ENCODE results near the gene AACS.

The AACS gene

DNA sequence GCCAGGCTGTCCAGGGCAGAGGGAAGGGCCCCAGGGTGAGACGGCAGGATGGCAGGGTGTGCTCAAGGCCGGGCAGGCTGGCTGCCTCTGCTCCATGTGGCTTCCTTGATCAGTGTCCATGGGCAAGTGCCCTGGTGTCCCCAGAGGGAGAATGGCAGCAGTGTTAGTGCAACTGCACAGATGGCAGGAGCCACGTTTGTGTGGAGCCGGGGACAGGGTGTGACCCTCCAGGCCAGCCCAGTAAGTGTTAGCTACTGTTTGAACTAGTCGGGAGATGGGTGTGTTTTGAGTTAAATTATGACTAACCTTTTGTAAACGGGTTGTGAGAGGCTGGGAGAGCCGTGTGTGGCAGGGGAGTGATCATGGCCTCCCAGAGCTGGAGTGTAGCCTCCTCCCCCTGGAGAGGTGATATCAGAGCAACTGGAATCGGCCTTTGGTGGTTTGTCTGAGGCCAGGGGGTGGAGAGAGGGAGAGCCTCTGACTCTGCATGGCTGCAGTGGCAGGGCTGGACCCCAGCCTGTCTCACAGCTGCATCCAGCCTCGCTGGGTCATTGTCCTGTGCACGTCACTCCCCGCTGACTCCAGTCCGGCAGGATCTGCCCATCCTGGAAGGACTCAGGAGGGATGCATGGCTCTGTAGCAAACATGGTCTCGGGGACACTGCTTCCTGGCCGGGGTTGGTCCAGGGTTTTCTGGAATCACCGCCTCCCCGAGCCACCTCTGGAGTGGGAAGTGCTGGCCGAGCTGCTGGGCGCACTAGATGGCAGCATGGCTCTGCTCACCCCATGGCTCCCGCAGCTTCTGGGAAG is 27.8 kb downstream of the AACS start:
- TF ChIP-seq, protein P1, sequence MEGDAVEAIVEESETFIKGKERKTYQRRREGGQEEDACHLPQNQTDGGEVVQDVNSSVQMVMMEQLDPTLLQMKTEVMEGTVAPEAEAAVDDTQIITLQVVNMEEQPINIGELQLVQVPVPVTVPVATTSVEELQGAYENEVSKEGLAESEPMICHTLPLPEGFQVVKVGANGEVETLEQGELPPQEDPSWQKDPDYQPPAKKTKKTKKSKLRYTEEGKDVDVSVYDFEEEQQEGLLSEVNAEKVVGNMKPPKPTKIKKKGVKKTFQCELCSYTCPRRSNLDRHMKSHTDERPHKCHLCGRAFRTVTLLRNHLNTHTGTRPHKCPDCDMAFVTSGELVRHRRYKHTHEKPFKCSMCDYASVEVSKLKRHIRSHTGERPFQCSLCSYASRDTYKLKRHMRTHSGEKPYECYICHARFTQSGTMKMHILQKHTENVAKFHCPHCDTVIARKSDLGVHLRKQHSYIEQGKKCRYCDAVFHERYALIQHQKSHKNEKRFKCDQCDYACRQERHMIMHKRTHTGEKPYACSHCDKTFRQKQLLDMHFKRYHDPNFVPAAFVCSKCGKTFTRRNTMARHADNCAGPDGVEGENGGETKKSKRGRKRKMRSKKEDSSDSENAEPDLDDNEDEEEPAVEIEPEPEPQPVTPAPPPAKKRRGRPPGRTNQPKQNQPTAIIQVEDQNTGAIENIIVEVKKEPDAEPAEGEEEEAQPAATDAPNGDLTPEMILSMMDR (IDR thresholded peaks at IDR 0.05; ENCODE audit: poor library complexity, severe bottlenecking): no peak
- ATAC-seq (ENCODE audit: low read depth) (peak; percentile 66), DNase-seq (ENCODE audit: low spot score) (no peak)
- no peak overlapping the region for H3K4me3 ChIP-seq (ENCODE audit: severe bottlenecking)
- H3K4me1 ChIP-seq (ENCODE audit: insufficient read depth, poor library complexity, severe bottlenecking): peaks cover 7% of the 10 kb centered on the region
- H3K9me3 ChIP-seq (ENCODE audit: severe bottlenecking): no peaks in the 10 kb centered on the region
- peaks cover 42% of the 10 kb centered on the region for H3K36me3 ChIP-seq (ENCODE audit: low read depth)
- no peaks in the 10 kb centered on the region for H3K27me3 ChIP-seq (ENCODE audit: insufficient read depth, poor library complexity, severe bottlenecking)
- no peak overlapping the region for H3K27ac ChIP-seq (ENCODE audit: poor library complexity, severe bottlenecking)

DNA sequence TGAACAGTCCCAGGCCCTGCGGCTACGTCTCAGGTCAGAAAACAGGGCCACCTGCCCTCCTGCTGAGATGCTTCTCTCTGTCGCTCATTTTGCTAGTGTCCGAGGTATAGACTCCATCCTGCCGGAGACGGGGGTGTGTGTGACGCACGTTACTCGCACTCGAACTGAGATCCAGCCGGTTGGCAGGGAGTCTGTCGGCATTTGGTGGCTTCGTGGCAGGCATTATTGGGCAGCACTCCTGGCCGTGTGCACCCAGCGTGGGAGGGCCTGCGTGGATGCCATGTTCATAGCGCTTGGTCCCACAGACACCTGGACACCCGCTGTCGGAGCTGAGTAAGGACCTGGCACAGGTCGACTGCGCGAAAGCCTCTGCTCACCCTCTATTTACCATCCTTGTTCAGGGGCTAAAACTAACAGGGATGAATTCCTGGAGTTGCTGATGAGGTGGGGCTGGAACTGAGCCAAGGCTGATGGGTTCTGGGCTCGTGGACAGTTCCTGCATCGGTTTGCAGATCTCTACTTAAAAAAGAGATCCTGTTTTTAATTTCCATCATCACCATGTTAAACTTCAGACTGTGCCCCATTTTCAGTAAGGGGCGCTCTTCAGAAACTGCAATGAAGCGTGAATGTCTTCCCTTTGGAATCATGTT is 28.6 kb downstream of the AACS start:
- Histone ChIP-seq H3K4me3 (ENCODE audit: severe bottlenecking) (no peak overlapping the region), H3K9me3 (ENCODE audit: severe bottlenecking) (no peaks in the 10 kb centered on the region), H3K4me1 (ENCODE audit: insufficient read depth, poor library complexity, severe bottlenecking) (peaks cover 7% of the 10 kb centered on the region), H3K36me3 (ENCODE audit: low read depth) (peaks cover 35% of the 10 kb centered on the region), H3K27me3 (ENCODE audit: insufficient read depth, poor library complexity, severe bottlenecking) (no peaks in the 10 kb centered on the region), H3K27ac (ENCODE audit: poor library complexity, severe bottlenecking) (no peak overlapping the region)
- DNase-seq (ENCODE audit: low spot score) (no peak), ATAC-seq (ENCODE audit: low read depth) (no peak)
- TF ChIP-seq, protein P1 (IDR thresholded peaks at IDR 0.05; ENCODE audit: poor library complexity, severe bottlenecking): no peak

DNA sequence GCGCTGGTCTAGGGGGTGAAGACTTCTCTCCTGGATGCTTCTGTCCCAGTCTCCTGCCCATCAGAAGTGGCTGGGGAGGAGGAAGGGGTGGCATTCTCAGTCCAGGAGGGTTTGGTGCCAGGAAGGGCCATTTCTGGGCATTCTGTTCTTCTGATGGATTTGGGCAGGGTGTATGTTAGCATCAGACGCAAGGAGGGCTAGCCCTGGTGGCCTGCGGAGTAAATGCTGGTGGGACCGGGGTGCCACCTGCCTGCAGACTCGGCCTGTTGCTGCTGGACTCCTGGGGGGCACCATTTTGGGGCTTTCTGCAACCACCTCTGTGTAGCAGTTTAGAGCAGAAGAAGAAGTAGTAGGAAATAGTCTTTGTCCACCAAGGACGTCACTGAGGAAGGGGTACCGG is 31.7 kb downstream of the AACS start:
- no peaks in the 10 kb centered on the region for H3K9me3 ChIP-seq (ENCODE audit: severe bottlenecking)
- TF ChIP-seq, protein P1 (IDR thresholded peaks at IDR 0.05; ENCODE audit: poor library complexity, severe bottlenecking): no peak
- ATAC-seq (ENCODE audit: low read depth) (no peak), DNase-seq (ENCODE audit: low spot score) (no peak)
- no peaks in the 10 kb centered on the region for H3K27me3 ChIP-seq (ENCODE audit: insufficient read depth, poor library complexity, severe bottlenecking)
- peaks cover 17% of the 10 kb centered on the region for H3K36me3 ChIP-seq (ENCODE audit: low read depth)
- H3K27ac ChIP-seq (ENCODE audit: poor library complexity, severe bottlenecking): no peak overlapping the region
- H3K4me1 ChIP-seq (ENCODE audit: insufficient read depth, poor library complexity, severe bottlenecking): peaks cover 7% of the 10 kb centered on the region
- H3K4me3 ChIP-seq (ENCODE audit: severe bottlenecking): no peak overlapping the region

DNA sequence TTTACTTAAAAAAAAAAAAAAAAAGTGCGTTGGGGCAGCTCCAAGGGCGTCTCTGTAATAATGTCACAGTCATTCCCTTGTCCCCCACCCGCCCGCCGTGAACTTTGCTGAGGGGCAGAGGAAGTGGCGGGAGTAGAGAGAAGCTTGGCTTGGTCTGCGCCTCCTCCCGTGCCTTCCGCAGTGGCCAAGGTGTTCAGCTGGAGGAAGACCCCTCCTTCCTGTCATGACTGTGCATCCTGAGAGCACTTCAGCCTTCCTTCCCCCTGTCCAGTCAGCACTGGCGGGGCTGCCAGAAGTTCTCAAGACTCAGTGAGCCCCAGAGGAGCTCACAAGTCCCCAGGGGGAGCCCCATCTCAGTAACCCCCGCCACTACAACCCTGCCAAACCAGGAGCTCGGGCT is 32.2 kb downstream of the AACS start:
- Histone ChIP-seq H3K9me3 (ENCODE audit: severe bottlenecking) (no peaks in the 10 kb centered on the region), H3K4me3 (ENCODE audit: severe bottlenecking) (no peak overlapping the region), H3K4me1 (ENCODE audit: insufficient read depth, poor library complexity, severe bottlenecking) (peaks cover 7% of the 10 kb centered on the region), H3K36me3 (ENCODE audit: low read depth) (peaks cover 17% of the 10 kb centered on the region), H3K27ac (ENCODE audit: poor library complexity, severe bottlenecking) (no peak overlapping the region), H3K27me3 (ENCODE audit: insufficient read depth, poor library complexity, severe bottlenecking) (no peaks in the 10 kb centered on the region)
- DNase-seq (ENCODE audit: low spot score) (no peak), ATAC-seq (ENCODE audit: low read depth) (no peak)
- TF ChIP-seq, protein P1 (IDR thresholded peaks at IDR 0.05; ENCODE audit: poor library complexity, severe bottlenecking): no peak

Measured in RWPE2 (cell line).